Gastroesophageal sphincter (tissue), 4 donors: ENCODE results near the gene CASK. TPM values are rescaled to one million over a fixed set of nuclear protein-coding genes. Genes with fewer than 3 reads are reported as not detected.
"Not testable (repeated sequence)": the region's sequence is repeated elsewhere in the genome, so short reads cannot be mapped to it uniquely, and the experiment has no call there.

ENCODE experiments used
- ATAC-seq: fragments of 150-250 bp; one replicate; pipeline ENCODE4 v1.9.1; 2016; ENCODE audit warnings: mild to moderate bottlenecking, moderate library complexity
- H3K27ac ChIP-seq, 4 donors: fragments of 200-600 bp; sonication (generic) in 3 of 4; 1 replicate in 3 of 4; 2 replicates in 1 of 4; pipeline ENCODE4 v1.5.1; 2016 to 2019
- H3K27me3 ChIP-seq: fragments of 200-600 bp; sonication (generic); one replicate; pipeline ENCODE4 v1.5.1; 2019
- H3K36me3 ChIP-seq, 2 donors: fragments of 200-600 bp; sonication (generic); one replicate each; pipeline ENCODE4 v1.5.1; 2019; ENCODE audit warnings: control low read depth in 1 of 2
- H3K4me1 ChIP-seq, 3 donors: fragments of 200-600 bp; sonication (generic); 1 replicate in 2 of 3; 2 replicates in 1 of 3; pipeline ENCODE4 v1.5.1; 2016 to 2019; ENCODE audit warnings: control low read depth in 2 of 3
- H3K4me3 ChIP-seq, 2 donors: fragments of 200-600 bp; sonication (generic); one replicate each; pipeline ENCODE4 v1.5.1; 2019; ENCODE audit warnings: mild to moderate bottlenecking in 1 of 2, moderate library complexity in 1 of 2
- H3K9me3 ChIP-seq, 3 donors: fragments of 200-600 bp; sonication (generic); one replicate each; pipeline ENCODE4 v1.5.1; 2017 to 2019; ENCODE audit warnings: control low read depth in 2 of 3
- EP300 ChIP-seq: sonication (generic); formaldehyde crosslinking; IDR thresholded peaks from one replicate; pipeline ENCODE4 v1.6.1; 2017; ENCODE audit warnings: antibody characterized with exemption, mild to moderate bottlenecking
- POLR2A ChIP-seq, 2 donors: fragments of 450-650 bp; IDR thresholded peaks; one replicate each; pipeline ENCODE4 v1.6.1; 2017; ENCODE audit warnings: antibody characterized with exemption in 2 of 2, mild to moderate bottlenecking in 2 of 2, moderate library complexity in 1 of 2
- POLR2AphosphoS5 ChIP-seq: sonication (generic); formaldehyde crosslinking; IDR thresholded peaks from one replicate; pipeline ENCODE4 v1.6.1; 2017; ENCODE audit warnings: antibody characterized with exemption
- WGBS, 2 donors: methylation state at CpG; one replicate each; pipeline ENCODE4 v1.1.5; 2018; ENCODE audit warnings: low coverage in 1 of 2; 5-methylcytosine and 5-hydroxymethylcytosine counted together
- total RNA-seq, 4 donors: library from RNA; depleted of rRNA; stranded (reverse); fragments of >200 nt; gene quantifications; one replicate each; pipeline ENCODE4 v1.1.0, GENCODE V29; 2016
- TF ChIP-seq, protein P1 (sequence below), 4 experiments: fragments of 200-600 bp in 2 of 4; fragments of 450-650 bp in 2 of 4; sonication (generic) in 1 of 4; IDR thresholded peaks; one replicate each; pipeline ENCODE4 v1.5.1; 2017 to 2019; ENCODE audit warnings: antibody characterized with exemption in 4 of 4, mild to moderate bottlenecking in 2 of 4, moderate library complexity in 2 of 4

Gene CASK
- total RNA-seq, 4 donors from 2014 or later: 22.6 to 55.0 (median 30.5) TPM

- H3K9me3 ChIP-seq: no peaks in the 10 kb centered on the region
- TF ChIP-seq POLR2A (IDR thresholded peaks at IDR 0.05): no peak
- no peak for TF ChIP-seq POLR2AphosphoS5
- TF ChIP-seq, protein P1, sequence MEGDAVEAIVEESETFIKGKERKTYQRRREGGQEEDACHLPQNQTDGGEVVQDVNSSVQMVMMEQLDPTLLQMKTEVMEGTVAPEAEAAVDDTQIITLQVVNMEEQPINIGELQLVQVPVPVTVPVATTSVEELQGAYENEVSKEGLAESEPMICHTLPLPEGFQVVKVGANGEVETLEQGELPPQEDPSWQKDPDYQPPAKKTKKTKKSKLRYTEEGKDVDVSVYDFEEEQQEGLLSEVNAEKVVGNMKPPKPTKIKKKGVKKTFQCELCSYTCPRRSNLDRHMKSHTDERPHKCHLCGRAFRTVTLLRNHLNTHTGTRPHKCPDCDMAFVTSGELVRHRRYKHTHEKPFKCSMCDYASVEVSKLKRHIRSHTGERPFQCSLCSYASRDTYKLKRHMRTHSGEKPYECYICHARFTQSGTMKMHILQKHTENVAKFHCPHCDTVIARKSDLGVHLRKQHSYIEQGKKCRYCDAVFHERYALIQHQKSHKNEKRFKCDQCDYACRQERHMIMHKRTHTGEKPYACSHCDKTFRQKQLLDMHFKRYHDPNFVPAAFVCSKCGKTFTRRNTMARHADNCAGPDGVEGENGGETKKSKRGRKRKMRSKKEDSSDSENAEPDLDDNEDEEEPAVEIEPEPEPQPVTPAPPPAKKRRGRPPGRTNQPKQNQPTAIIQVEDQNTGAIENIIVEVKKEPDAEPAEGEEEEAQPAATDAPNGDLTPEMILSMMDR (IDR thresholded peaks at IDR 0.05): no peak
- TF ChIP-seq EP300: no peak
- no peaks in the 10 kb centered on the region for H3K4me1 ChIP-seq
- no peaks in the 10 kb centered on the region for H3K36me3 ChIP-seq
- 84% methylated on average over 4 of the region's 4 CpGs; no CpG with 5 or more reads in 1 of the 2 donors for WGBS, 2 donors
- H3K27me3 ChIP-seq: no peaks in the 10 kb centered on the region
- no peak overlapping the region for H3K4me3 ChIP-seq
- ATAC-seq: no peak
- H3K27ac ChIP-seq: no peak overlapping the region
These were observed 236.6 kb downstream of the CASK start for GRCh38 chrX:41686788-41687187.

DNA sequence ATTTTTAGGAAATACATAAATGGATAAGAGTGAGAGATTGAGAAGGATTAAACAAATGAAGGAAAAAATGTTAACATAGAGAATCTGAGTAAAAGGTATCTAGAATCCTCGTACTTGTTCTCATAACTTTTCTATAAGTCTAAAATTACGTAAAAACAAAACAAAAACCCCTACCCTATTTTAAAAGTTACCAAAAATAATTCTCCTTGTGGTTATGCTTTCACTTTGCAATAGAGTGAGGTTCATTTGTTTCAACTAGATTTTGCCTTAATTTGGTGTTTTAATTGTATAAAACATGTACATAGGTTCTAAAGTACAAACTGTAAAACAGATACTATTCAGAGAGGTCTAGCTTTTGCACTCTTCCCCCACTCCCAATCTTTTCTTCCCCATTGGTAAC, 238.4 kb downstream of the CASK start:
- no peaks in the 10 kb centered on the region for H3K4me1 ChIP-seq
- H3K36me3 ChIP-seq: no peaks in the 10 kb centered on the region
- 73 to 100% methylated on average over 2 of the region's 2 CpGs for WGBS, 2 donors
- no peak overlapping the region for H3K27ac ChIP-seq
- no peak overlapping the region for H3K4me3 ChIP-seq
- no peaks in the 10 kb centered on the region for H3K9me3 ChIP-seq
- TF ChIP-seq POLR2A (IDR thresholded peaks at IDR 0.05) (no peak), EP300 (no peak), POLR2AphosphoS5 (no peak)
- TF ChIP-seq, protein P1 (IDR thresholded peaks at IDR 0.05): no peak
- ATAC-seq: no peak
- H3K27me3 ChIP-seq: no peaks in the 10 kb centered on the region

- 45 to 54% methylated on average over 2 to 3 of the region's 3 CpGs for WGBS, 2 donors
- no peaks in the 10 kb centered on the region for H3K36me3 ChIP-seq
- H3K4me1 ChIP-seq: no peaks in the 10 kb centered on the region
- no peak for ATAC-seq
- no peak overlapping the region for H3K27ac ChIP-seq
- no peak for TF ChIP-seq POLR2A (IDR thresholded peaks at IDR 0.05)
- H3K27me3 ChIP-seq: no peaks in the 10 kb centered on the region
- no peak overlapping the region for H3K4me3 ChIP-seq
- H3K9me3 ChIP-seq: no peaks in the 10 kb centered on the region
These were observed 239.2 kb downstream of the CASK start for GRCh38 chrX:41684138-41684537.

DNA sequence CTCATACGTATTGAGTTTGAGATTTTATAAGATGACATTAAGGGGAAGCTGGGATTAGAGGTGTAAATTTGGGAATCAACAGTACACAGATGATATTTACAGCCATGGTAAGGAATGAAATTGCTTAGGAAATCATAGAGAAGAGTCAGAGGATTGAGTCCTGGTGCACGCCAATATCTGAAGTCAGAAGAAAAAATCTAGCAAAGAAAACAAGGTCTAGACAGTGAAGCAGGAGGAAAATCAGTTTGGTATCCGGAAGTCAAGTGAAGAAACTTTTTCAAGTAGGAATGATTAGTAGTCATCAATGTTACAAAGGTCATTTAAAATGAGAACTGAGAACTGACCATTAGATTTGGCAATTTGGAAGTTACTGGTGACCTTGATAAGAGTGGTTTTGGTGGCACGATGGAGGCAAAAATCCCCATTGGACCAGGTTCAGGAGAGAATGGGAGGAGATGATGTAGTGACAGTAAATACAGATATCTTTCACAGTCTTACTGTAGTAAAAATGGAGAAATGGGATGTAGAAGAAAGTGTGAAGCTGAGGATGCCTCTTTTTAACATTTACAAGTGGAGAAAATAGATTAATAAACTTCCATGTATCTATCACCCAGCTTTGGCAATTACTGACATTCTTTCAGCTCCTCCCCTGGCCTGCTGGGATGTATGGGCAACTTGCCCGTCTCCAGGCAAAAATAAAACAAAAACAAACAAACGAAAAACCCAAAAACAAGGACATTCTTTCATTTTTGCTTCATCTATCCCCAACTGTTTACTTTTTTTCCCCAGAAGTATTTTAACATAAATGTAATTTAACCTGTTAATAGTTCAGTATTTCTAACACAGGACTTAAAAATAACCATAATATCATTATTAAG, 245.9 kb downstream of the CASK start:
- Histone ChIP-seq H3K36me3 (no peaks in the 10 kb centered on the region), H3K4me3 (no peak overlapping the region), H3K4me1 (no peaks in the 10 kb centered on the region), H3K27me3 (no peaks in the 10 kb centered on the region), H3K27ac (no peak overlapping the region), H3K9me3 (no peaks in the 10 kb centered on the region)
- no peak for ATAC-seq
- WGBS, 2 donors: 57 to 66% methylated on average over 4 to 6 of the region's 6 CpGs
- TF ChIP-seq EP300 (no peak), POLR2AphosphoS5 (no peak), POLR2A (IDR thresholded peaks at IDR 0.05) (no peak)
- TF ChIP-seq, protein P1 (IDR thresholded peaks at IDR 0.05): no peak

- not testable (repeated sequence) for H3K27ac ChIP-seq, H3K4me1 ChIP-seq, H3K27me3 ChIP-seq, H3K36me3 ChIP-seq, H3K9me3 ChIP-seq, H3K4me3 ChIP-seq, ATAC-seq
- 90% methylated on average over 4 of the region's 15 CpGs; no CpG with 5 or more reads in 1 of the 2 donors for WGBS, 2 donors
These were observed 247.0 kb downstream of the CASK start for GRCh38 chrX:41676361-41676760.

DNA sequence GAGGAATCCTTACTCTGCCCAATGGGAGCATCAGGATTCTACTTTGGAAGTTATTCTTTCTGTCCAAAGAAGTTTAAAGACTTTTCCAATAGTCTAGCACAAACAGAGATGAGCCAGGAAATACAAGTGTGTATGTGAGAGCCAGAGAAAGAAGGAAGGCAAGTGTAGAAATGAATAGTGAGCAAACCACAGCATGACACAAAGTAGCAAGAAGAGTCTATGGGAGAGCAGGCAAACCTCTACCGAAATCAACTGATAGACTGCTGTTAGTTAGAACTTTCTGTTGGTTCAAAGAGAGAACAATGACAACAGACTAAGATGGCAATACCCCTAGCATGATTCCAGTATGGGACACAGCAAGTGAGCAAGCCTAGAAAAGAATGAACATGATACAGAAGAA, 250.7 kb downstream of the CASK start:
- WGBS, 2 donors: 40% methylated on average over 1 of the region's 1 CpG; no CpG with 5 or more reads in 1 of the 2 donors
- TF ChIP-seq POLR2A (IDR thresholded peaks at IDR 0.05): no peak
- no peak for TF ChIP-seq EP300
- TF ChIP-seq POLR2AphosphoS5: no peak
- no peak for ATAC-seq
- Histone ChIP-seq H3K9me3 (no peaks in the 10 kb centered on the region), H3K27me3 (no peaks in the 10 kb centered on the region), H3K4me3 (no peak overlapping the region), H3K36me3 (no peaks in the 10 kb centered on the region), H3K27ac (no peak overlapping the region), H3K4me1 (no peaks in the 10 kb centered on the region)
